Suprapubic skin (tissue), 4 donors: ENCODE results near the gene RAPGEF3. TPM values are rescaled to one million over a fixed set of nuclear protein-coding genes. Genes with fewer than 3 reads are reported as not detected.
A peak's percentile ranks its signal among the peaks of the same experiment; 100 is the strongest.

ENCODE experiments used
- DNase-seq, 2 donors: peaks; one replicate each; pipeline ENCODE4 v3.0.0-alpha.2; 2019; ENCODE audit warnings: low spot score in 2 of 2
- H3K27ac ChIP-seq: fragments of 200-600 bp; sonication (generic); one replicate; pipeline ENCODE4 v1.5.1; 2019
- H3K27me3 ChIP-seq: fragments of 200-600 bp; sonication (generic); one replicate; pipeline ENCODE4 v1.5.1; 2019
- H3K36me3 ChIP-seq: fragments of 200-600 bp; sonication (generic); one replicate; pipeline ENCODE4 v1.5.1; 2019
- H3K4me1 ChIP-seq: fragments of 200-600 bp; sonication (generic); one replicate; pipeline ENCODE4 v1.5.1; 2019
- H3K4me3 ChIP-seq: fragments of 200-600 bp; sonication (generic); one replicate; pipeline ENCODE4 v1.5.1; 2019; ENCODE audit warnings: mild to moderate bottlenecking
- H3K9me3 ChIP-seq: fragments of 200-600 bp; sonication (generic); one replicate; pipeline ENCODE4 v1.5.1; 2019
- CTCF ChIP-seq, 2 donors: fragments of 200-600 bp in 1 of 2; fragments of 450-650 bp in 1 of 2; sonication (generic) in 1 of 2; IDR thresholded peaks; one replicate each; pipeline ENCODE4 v1.5.1; 2016 to 2019; ENCODE audit warnings: antibody characterized with exemption in 2 of 2, mild to moderate bottlenecking in 1 of 2, moderate library complexity in 1 of 2
- EP300 ChIP-seq: sonication (generic); formaldehyde crosslinking; IDR thresholded peaks from one replicate; pipeline ENCODE4 v1.6.1; 2017; ENCODE audit warnings: antibody characterized with exemption
- POLR2A ChIP-seq, 2 donors: fragments of 450-650 bp; IDR thresholded peaks; one replicate each; pipeline ENCODE4 v1.6.1; 2017; ENCODE audit warnings: antibody characterized with exemption in 2 of 2, mild to moderate bottlenecking in 2 of 2, moderate library complexity in 2 of 2
- POLR2AphosphoS5 ChIP-seq, 3 donors: sonication (generic); formaldehyde crosslinking; IDR thresholded peaks; one replicate each; pipeline ENCODE4 v1.6.1; 2017; ENCODE audit warnings: antibody characterized with exemption in 3 of 3
- WGBS: methylation state at CpG from one replicate; pipeline ENCODE4 v1.1.5; 2018; 5-methylcytosine and 5-hydroxymethylcytosine counted together
- total RNA-seq, 4 donors: library from RNA; depleted of rRNA; stranded (reverse); fragments of >200 nt; gene quantifications; one replicate each; pipeline ENCODE4 v1.1.0, GENCODE V29; 2016

RAPGEF3 gene
- total RNA-seq, 4 donors from 2014 or later: 9.3 to 48.9 (median 20.0) TPM

GRCh38 chr12:47741340-47741703, 17.4 kb downstream of the RAPGEF3 start:
- Histone ChIP-seq H3K36me3 (no peaks in the 10 kb centered on the region), H3K9me3 (no peaks in the 10 kb centered on the region), H3K27ac (peak overlapping the region; percentile 38), H3K27me3 (no peaks in the 10 kb centered on the region), H3K4me1 (peaks cover 69% of the 10 kb centered on the region), H3K4me3 (no peak overlapping the region)
- peak; percentile 88 to 90 for DNase-seq
- WGBS: 27% methylated on average over 4 of the region's 4 CpGs
- no peak for TF ChIP-seq EP300
- no peak for TF ChIP-seq CTCF (IDR thresholded peaks at IDR 0.05)
- TF ChIP-seq POLR2A (IDR thresholded peaks at IDR 0.05): no peak
- no peak for TF ChIP-seq POLR2AphosphoS5 (IDR thresholded peaks at IDR 0.05)

- H3K4me1 ChIP-seq: peaks cover 74% of the 10 kb centered on the region
- H3K9me3 ChIP-seq: no peaks in the 10 kb centered on the region
- H3K27me3 ChIP-seq: no peaks in the 10 kb centered on the region
- H3K36me3 ChIP-seq: no peaks in the 10 kb centered on the region
- DNase-seq: no peak
- no peak for TF ChIP-seq POLR2A (IDR thresholded peaks at IDR 0.05)
- TF ChIP-seq EP300: no peak
- no peak for TF ChIP-seq POLR2AphosphoS5 (IDR thresholded peaks at IDR 0.05)
- no peak for TF ChIP-seq CTCF (IDR thresholded peaks at IDR 0.05)
- H3K4me3 ChIP-seq: no peak overlapping the region
- peak overlapping the region; percentile 38 for H3K27ac ChIP-seq
- WGBS: 64% methylated on average over 15 of the region's 21 CpGs
These were observed 17.9 kb downstream of the RAPGEF3 start for GRCh38 chr12:47740606-47741339.

GRCh38 chr12:47739979-47740378, 18.7 kb downstream of the RAPGEF3 start:
- Histone ChIP-seq H3K27me3 (no peaks in the 10 kb centered on the region), H3K27ac (peak overlapping the region; percentile 8), H3K9me3 (no peaks in the 10 kb centered on the region), H3K4me3 (no peak overlapping the region), H3K36me3 (no peaks in the 10 kb centered on the region), H3K4me1 (peaks cover 82% of the 10 kb centered on the region)
- 65% methylated on average over 12 of the region's 12 CpGs for WGBS
- no peak for DNase-seq
- no peak for TF ChIP-seq EP300
- no peak for TF ChIP-seq POLR2A (IDR thresholded peaks at IDR 0.05)
- no peak for TF ChIP-seq POLR2AphosphoS5 (IDR thresholded peaks at IDR 0.05)
- no peak for TF ChIP-seq CTCF (IDR thresholded peaks at IDR 0.05)

- H3K36me3 ChIP-seq: no peaks in the 10 kb centered on the region
- no peak for TF ChIP-seq EP300
- TF ChIP-seq POLR2A (IDR thresholded peaks at IDR 0.05): no peak
- no peak for TF ChIP-seq CTCF (IDR thresholded peaks at IDR 0.05)
- no peak for TF ChIP-seq POLR2AphosphoS5 (IDR thresholded peaks at IDR 0.05)
- no peaks in the 10 kb centered on the region for H3K27me3 ChIP-seq
- H3K27ac ChIP-seq: no peak overlapping the region
- no peaks in the 10 kb centered on the region for H3K9me3 ChIP-seq
- H3K4me1 ChIP-seq: peaks cover 87% of the 10 kb centered on the region
- no peak for DNase-seq
- 97% methylated on average over 3 of the region's 3 CpGs for WGBS
- H3K4me3 ChIP-seq: no peak overlapping the region
These were observed 19.4 kb downstream of the RAPGEF3 start for GRCh38 chr12:47739297-47739696.

GRCh38 chr12:47737936-47738594, 20.6 kb downstream of the RAPGEF3 start:
- H3K27me3 ChIP-seq: no peaks in the 10 kb centered on the region
- no peak overlapping the region for H3K4me3 ChIP-seq
- no peaks in the 10 kb centered on the region for H3K9me3 ChIP-seq
- TF ChIP-seq CTCF (IDR thresholded peaks at IDR 0.05) (no peak), POLR2A (IDR thresholded peaks at IDR 0.05) (no peak), POLR2AphosphoS5 (IDR thresholded peaks at IDR 0.05) (no peak), EP300 (no peak)
- peak overlapping the region; percentile 77 for H3K27ac ChIP-seq
- no peak for DNase-seq
- WGBS: 87% methylated on average over 9 of the region's 17 CpGs
- no peaks in the 10 kb centered on the region for H3K36me3 ChIP-seq
- peaks cover 85% of the 10 kb centered on the region for H3K4me1 ChIP-seq
